NT2/D1 (cell line): ENCODE data around the gene TKT.

Source experiments
- SUZ12 ChIP-seq: IDR thresholded peaks from 2 replicates; pipeline ENCODE4 v1.6.1; 2011; ENCODE audit not compliant: insufficient read length, insufficient read depth; ENCODE audit errors: extremely low read depth
- YY1 ChIP-seq: IDR thresholded peaks from 2 replicates; pipeline ENCODE4 v1.6.1; 2011; ENCODE audit not compliant: insufficient read length, insufficient read depth
- ZNF274 ChIP-seq: IDR thresholded peaks from 2 replicates; pipeline ENCODE4 v1.6.1; 2011; ENCODE audit warnings: mild to moderate bottlenecking, low read depth, low read length

- TF ChIP-seq YY1: no peak
- no peak for TF ChIP-seq ZNF274
- TF ChIP-seq SUZ12: no peak
Observed at GRCh38 chr3:53263907-53264306, 8.1 kb upstream of the TKT start.
